Activated CD4-positive, CD25-positive, alpha-beta regulatory T cell (primary cell): ENCODE measurements around the gene ALX3.
"Not testable (repeated sequence)": the region's sequence is repeated elsewhere in the genome, so short reads cannot be mapped to it uniquely, and the experiment has no call there.

Experiments used
- DNase-seq, 4 experiments: peaks; one replicate each; lab custom pipeline; 2025; lab: John Stamatoyannopoulos, UW

Gene ALX3

GRCh38 chr1:110047463-110047862 is 23.0 kb downstream of the ALX3 start:
- DNase-seq: no peak

- DNase-seq: no peak
Measured at GRCh38 chr1:110043016-110043415, 27.5 kb downstream of the ALX3 start.

- DNase-seq: no peak
Measured at GRCh38 chr1:110040548-110040947, 29.9 kb downstream of the ALX3 start.

- no peak for DNase-seq
Measured at GRCh38 chr1:110039641-110040040, 30.8 kb downstream of the ALX3 start.

- no peak for DNase-seq
Measured at GRCh38 chr1:110038271-110038670, 32.2 kb downstream of the ALX3 start.

- no peak for DNase-seq
Measured at GRCh38 chr1:110035236-110035752, 35.2 kb downstream of the ALX3 start.

GRCh38 chr1:110034451-110035235 is 35.8 kb downstream of the ALX3 start, which contains the start of gene STRIP1:
TSS of gene STRIP1 (plus strand) at chr1:110034624. CDS start at chr1:110034638, 14 bp downstream.
- peak; percentile 71 to 82 (median 80) for DNase-seq

- no peak for DNase-seq
Measured at GRCh38 chr1:110034040-110034450, 36.4 kb downstream of the ALX3 start.

GRCh38 chr1:110033421-110033820 is 37.1 kb downstream of the ALX3 start:
- no peak for DNase-seq

GRCh38 chr1:110032327-110032726 is 38.1 kb downstream of the ALX3 start:
- DNase-seq: no peak

- not testable (repeated sequence) for DNase-seq
Measured at GRCh38 chr1:110030687-110031086, 39.8 kb downstream of the ALX3 start.

GRCh38 chr1:110024613-110025012 is 45.9 kb downstream of the ALX3 start:
- no peak for DNase-seq

GRCh38 chr1:110021285-110021684 is 49.2 kb downstream of the ALX3 start:
- DNase-seq: no peak

GRCh38 chr1:110019770-110020169 is 50.7 kb downstream of the ALX3 start:
- no peak for DNase-seq

GRCh38 chr1:110018396-110018795 is 52.1 kb downstream of the ALX3 start:
- no peak for DNase-seq

- DNase-seq: no peak
Measured at GRCh38 chr1:110017792-110018191, 52.7 kb downstream of the ALX3 start.

- no peak for DNase-seq
Measured at GRCh38 chr1:110012100-110012780, 58.2 kb downstream of the ALX3 start.

GRCh38 chr1:110011527-110012041 is 58.9 kb downstream of the ALX3 start:
- DNase-seq: no peak
